ENCODE measurements around the gene NUMA1.

NUMA1 gene

DNA sequence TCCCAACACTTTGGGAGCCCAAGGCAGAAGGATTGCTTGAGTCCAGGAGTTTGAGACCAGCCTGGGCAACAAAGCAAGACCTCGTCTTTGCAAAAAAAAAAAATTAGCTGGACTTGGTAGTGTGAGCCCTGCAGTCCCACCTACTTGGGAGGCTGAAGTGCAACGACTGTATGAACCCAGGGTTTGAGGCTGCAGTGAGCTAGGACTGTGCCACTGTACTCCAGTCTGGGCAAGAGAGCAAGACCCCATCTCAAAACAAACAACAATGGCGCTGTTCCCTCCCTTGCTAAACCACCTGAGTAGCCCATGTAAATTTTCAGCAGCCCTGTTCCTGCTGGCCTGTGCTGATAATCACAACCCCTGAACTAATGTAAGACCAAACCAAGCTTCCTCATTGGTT is 19.7 kb upstream of the NUMA1 start:
- no peak for DNase-seq

DNA sequence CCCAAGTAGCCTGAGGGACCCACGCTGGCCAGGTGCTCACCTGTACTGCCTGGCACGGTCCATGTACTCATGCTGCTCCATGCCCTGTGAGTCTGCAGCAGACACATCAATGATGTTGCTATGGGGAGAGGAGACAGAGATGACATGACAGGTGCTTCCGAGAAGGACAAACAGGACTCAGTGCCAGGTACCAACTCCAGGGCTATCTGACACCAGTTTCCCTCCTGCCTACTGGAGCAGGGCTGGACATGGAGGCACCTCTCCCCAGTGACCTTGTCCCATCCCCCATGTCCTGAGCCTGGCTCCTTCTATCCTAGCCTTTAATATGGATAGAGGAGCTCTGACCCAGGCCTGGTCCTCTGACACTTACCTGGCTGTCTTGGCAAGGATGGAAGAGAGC is 18.4 kb upstream of the NUMA1 start:
- no peak for DNase-seq

DNA sequence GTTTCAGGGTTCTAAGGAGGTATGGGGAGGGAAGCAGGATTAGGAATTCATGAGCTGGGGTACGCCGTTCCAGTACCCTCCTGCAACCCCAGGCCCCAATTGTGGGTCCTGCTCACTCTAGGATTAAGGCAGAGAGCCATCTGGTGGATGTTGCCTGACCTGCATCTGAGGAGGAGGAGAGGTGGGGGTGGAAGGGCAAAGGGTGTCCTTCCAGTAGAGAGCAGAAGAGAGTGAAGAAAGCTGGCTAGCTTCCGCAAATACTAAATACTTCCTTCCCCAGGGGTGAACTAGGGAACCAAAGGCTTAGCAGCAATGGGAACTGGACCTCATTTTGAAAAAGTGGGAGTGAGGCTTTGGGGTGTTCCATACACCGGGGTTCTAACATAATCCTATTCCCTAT is 10.9 kb upstream of the NUMA1 start:
- peak; percentile 77 for DNase-seq

DNA sequence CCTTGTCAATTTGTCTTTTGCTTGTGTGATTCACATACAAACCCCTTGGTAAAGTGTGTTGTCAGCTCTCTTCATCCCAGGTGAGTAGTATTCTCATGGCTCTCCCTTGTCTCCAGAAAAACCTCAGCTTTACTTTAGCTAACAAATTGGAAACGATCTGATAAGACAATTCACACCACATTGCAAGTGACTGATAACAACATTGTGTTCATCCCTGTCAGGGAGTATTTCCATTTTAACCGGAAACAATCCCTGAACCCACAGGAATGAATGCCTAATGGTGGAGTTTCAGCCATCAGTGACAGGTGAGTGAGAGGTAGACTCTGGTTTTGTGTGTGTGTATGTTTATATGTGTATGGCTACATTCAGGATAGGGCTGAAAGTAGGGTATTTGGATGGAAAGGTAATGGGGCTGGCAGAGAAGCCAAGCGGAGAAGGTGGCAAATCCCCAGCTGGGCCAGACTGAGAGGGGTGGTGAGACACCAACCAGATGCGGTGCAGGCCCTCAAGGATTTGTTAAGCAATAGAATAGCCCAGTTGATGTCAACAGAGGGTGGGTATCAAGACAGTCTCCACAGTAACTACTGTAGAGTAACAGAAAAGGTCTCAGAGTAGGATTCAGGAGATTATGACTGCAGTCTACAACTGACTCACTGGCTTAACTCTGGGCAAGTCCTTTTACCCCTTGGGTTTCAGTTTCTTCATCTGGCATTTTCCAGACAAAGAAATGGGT is 7.9 kb upstream of the NUMA1 start:
- no peak for DNase-seq

DNA sequence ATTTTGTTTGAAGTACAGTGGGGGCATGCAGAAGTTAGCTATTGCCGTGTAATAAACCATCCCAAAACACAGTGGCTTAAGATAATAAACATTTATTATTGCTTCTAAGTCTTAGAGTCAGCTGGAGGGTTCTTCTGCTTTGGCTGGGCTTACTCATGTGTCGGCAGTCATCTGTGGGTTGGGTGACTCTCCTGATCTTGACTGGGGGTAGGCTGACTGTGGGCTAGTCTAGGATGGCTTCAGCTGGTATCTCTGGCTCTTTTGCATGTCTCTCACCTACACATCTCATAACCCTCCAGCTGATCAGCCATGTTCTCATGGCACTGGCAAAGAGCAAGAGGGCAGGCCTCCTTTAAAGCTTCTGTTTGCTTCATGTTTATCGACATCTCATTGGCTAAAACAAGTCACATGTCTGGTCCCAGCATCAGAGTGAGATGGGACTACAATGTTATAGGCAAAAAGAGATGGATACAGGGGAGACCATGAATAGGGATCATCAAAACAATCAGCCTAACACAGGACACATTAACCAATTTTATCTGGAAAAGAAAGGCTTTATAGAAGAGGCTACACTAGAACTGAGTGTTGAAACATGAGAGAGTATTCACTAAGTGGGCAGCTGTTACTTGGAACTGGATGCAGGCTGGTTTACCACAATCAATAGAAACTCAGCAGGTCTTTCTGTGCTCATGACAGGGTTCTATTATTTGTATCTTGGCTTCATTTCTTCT is 5.4 kb upstream of the NUMA1 start:
- DNase-seq, result no peak

DNA sequence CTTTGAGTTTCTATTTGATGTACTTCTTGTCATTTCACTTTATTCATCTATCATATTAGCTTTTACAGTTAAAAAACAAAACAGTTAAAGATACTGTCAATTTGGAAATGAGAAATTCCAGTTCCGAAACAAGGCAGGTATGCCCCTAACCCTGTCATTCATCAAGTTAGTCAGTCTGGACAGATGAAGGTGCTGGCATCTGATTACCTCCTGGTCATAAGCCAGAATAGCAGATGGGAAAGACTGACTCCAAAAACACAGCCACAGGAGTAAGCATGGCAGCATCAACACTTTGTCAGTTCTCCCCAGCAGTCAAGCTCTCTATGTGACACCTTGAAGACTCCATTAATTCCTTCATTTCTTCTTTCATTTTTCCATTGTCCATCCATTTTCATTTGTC is 4.6 kb upstream of the NUMA1 start:
- no peak for DNase-seq

DNA sequence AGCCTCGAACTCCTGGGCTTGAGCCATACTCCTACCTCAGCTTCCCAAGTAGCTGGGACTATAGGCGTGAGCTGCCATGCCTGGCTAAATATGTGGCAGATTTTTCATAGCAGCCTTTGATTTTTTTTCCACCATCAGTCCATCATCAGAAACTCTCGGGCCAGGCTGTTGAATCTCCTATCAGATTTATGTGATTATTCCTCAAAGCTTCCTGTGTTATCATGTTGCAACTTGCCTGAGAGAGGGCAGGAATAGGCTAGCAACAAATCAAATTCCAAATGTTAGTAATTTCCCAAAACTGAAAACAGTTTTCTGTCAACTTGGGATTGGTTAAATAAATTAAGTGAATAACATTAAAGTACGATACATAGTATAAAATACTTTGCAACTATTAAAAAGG is 3.7 kb upstream of the NUMA1 start:
- no peak for DNase-seq

DNA sequence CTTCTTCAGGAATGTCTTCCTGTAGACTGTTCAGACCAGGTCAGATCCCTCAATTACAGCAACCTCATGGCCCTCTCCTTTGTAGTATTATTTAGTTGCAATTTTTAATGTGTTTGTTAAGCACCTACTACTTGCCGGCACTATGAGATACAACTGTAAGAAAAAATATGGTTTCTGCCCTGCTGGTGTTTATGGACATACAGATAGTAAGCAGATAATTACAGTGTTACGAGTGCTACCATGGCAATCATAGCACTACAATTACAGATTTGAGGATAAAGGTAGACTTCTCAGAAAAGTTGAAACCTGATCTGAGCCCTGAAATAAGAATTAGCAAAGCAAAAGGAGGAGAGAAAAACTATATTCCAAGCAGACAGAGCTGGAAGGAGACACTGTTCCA is 3.1 kb upstream of the NUMA1 start:
- DNase-seq, result no peak

DNA sequence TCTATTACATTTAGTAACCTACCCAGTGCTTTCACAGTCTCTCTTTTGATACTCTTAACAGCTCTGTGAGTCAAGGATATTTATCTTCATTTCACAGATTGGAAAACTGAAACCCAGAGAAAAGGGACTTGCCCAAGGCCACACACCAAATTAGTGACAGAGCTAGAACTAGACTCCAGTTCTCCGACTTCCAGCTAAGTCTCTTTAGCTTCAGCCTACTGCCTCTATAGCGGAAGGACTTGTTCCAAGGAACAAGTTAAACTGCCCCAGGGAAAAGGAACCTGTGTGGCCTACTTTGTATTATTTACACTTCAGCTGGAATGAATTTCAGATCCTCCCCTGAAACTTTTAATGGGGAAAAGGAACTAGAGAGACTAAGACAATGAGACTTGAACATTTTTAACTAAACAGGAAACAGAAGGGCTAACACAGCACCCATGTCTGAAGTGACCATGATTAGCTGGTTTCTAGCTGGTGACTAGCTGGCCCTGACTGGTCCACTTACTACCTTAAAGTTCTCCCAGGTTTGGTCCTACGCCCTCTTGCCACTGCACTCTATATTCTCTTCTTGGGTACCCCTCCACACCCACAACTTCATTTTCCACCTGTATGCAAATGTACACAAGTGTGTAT is 1.6 kb upstream of the NUMA1 start:
- DNase-seq, result no peak

DNA sequence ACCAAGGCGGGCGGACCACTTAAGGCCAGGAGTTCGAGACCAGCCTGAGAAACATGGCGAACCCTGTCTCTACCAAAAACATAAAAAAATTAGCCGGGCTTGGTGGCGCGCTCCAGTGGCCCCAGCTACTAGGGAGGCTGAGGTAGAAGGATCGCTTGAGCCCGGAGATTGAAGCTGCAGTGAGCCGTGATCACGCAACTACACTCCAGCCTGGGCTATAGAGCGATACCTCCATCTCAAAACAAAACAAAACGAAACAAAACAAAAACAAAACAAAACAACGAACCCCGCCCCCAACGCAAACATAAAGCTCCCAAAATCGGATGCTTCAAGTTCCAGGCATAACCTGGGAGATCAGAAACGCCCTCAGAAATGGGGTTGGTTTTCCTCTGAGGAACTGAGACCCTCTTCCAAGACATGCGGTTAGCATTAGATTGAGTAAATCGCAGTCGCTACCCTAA is 872 bp upstream of the NUMA1 start:
- no peak for DNase-seq

DNA sequence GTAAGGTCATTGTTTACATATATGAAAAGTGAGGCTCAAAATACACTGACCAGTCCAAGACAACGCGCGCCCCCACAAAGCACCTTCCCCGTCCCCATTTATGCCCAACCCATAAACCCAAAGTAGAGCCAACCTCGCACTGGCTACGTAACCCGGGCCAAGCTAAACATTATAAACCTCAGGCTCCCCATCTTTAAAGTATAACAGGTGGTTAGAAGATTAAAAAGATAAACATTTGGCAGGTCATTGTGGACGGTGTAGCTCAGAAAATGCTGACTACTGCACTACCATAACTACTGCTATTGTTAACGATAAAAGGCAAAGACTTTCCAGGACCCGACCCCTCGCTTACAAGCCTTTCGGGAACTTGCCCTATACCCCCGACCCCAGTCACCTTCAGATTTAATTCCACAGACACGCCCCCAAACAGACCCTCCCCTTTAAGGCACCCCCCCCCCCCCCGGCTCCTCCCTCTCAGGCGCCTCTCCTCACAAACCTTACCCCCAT is 470 bp downstream of the NUMA1 start:
- no peak for DNase-seq

DNA sequence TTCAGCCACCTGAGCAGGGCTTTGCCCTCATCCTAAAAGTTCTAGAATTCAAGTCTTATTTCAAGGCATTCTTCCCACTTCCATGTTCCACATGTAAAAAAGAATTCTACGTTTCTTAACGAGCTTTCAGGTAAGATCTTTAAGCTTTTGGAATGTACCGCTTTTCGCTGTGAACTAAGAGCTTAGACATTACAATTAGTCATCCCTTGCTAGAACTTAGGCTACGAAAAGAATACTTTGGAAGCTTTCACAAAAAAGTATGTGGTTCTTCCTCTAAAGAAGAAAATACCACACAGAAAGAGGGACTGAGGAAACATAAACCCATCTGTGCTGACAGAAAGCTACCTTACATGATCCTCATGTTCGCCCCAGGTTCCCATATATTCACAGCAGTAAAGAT is 1.9 kb downstream of the NUMA1 start:
- no peak for DNase-seq

DNA sequence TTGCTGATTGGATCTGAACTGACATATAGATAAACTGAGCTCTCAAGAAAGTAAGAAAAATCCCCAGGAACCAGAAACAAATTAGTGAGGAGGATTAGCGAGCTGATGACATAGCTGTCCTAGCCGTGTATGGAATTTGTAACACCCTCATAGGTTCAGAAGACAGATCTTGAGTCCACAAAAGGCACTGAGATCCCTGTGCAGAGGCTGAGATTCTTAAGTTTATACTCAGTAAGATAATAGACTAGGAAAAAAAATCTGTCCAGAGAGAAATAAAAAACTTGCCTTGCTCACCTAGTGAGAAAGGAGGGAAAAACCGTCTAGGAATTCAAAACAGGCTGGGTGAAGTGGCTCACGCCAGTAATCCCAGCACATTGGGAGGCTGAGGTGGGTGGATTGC is 4.6 kb downstream of the NUMA1 start:
- no peak for DNase-seq

DNA sequence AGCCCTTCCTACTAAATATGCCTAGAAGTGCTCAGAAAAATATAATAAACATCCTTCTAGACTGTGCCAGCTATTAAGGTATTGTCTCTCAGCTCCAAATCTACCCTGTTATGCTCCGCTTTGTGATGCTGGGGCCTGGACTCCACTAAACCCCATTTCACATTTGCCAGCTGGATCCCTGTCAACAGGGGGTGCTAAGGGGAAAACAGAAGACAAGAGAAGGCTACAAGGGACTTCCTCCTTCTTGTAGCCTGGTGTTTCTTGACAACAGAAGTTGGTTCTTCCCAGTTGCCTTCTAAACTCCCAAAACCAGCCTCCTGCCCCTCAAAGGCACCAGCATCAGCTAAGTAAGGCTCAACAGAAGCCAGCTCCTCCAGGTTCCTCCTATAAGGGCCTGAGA is 5.2 kb downstream of the NUMA1 start:
- peak; percentile 14 for DNase-seq

DNA sequence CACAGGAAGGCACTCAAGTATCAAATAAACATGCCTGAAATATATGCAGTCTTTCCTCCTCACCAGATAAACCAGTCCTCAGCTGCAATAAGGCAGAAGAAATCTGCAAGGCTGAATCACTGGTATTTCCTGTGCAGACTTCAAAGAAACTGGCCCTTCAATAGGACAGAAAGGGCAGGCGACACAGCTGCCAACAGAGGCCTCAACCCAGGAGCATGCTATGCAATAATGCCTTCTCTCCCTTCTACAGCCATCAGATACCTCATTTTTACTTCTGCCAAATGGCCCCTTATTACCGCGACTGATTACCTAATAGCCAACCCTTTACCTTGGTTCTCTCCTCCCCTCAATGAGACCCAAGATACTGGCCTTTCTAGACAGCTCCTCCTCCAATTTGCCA is 8.0 kb downstream of the NUMA1 start:
- DNase-seq, result peak; percentile 30

DNA sequence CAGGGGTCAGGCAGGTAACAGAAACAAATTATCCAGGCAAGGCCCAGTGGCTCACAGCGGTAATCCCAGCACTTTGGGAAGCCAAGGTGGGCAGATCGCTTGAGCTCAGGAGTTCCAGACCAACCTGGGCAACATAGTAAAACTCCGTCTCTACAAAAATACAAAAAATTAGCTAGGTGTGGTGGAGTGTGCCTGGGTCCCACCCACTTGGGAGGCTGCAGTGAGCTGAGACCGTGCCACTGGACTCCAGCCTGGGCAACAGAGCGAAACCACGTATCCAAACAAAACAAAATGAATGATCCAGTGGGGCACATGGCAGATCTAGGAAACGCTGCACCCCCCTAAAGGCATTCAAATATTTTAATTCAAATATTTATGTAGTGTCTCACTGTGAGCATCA is 9.9 kb downstream of the NUMA1 start:
- DNase-seq, result no peak

DNA sequence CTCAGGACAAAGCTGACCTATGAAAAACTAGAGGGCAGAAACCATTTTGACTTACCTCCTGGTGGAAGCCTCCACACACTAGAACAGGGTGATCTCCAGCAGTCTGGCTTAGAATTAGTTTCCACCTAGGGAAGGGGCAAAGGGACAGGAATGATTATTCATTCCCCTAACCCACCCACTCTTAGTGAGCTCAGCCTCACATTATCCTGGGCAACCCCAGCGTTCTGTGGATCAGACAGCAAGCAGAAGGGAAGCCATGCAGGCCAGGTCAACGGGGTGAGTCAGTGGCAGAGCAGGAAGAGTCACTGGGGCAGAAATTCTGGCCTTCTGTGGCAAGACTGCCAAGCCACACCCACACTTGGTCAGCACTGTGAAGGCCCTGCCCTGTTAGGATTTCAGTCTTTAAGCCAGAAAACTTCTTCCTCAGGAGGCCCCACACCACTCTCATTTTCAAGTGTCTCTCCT is 10.5 kb downstream of the NUMA1 start:
- no peak for DNase-seq

DNA sequence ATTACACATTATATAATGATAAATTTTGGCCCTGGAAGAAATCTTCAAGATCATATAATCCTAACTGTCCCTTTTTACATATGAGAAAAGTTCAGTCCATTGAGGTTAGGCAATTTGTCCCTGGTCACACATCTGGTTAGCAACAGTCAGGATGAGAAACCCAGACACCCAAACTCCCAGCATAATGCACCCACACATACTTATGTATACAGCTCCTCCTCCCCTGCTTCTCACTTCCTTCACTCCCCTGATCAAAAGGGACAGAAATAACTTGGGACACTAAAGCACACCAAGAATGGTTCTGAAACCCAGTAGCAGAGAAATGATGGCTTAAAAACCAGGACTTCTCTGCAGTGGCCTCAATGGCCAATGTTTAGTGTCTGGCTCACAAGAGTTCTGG is 11.1 kb downstream of the NUMA1 start:
- DNase-seq, result no peak

DNA sequence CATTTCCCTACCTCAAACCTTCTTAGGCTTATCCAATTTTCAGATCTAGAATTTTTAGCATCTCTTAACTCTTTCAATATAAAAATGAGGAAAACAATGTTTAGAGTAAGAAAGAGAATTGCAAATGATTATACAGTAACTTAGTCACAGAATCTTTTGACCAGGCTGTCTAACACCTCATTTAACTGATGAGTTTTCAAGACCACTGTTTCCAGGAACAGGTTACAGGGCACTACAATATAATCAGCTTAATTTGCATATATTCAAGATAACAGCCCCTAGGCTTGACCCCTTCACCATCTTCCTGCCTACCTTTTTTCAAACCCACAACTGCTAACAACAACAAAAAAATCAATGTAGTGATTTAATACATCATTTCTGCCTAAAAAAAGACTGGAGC is 12.7 kb downstream of the NUMA1 start:
- DNase-seq, result no peak

DNA sequence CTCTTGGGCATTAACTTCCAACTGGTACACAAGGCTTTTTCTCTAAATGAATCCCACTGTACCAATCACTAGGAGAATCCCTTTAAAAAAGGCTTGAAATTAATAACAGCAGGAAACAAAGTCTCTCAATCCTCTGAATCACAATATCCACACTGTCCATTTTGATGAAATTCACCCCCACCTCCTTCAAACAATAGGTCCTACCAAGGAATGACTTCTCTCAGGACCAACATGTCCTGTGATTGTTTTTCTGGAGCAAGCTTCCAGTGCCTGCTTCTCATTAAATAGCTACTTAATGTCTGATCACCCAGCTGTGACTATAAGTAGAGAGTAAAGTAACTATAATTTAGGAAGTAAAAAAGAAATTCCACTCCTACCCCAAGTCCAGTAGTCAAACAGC is 13.1 kb downstream of the NUMA1 start:
- DNase-seq, result no peak

DNA sequence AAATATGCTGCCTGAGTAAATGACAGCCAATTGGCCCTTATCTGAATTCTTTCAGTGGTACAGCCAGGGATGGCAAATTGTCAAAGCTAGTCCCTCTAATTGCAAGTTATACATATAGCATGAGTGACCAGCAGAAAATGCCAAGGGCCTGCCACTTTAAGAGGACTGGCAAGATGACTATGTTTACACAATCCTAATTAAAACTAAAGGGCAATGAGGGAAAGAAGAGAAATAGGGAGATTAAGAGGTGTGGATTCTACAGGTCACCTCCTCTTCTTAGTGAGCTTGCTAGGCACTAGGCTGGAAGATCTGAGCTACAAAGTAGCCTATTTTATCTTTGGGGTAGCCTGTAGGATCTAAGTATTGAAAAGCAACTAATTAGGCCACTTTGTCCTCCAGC is 13.5 kb downstream of the NUMA1 start:
- no peak for DNase-seq

DNA sequence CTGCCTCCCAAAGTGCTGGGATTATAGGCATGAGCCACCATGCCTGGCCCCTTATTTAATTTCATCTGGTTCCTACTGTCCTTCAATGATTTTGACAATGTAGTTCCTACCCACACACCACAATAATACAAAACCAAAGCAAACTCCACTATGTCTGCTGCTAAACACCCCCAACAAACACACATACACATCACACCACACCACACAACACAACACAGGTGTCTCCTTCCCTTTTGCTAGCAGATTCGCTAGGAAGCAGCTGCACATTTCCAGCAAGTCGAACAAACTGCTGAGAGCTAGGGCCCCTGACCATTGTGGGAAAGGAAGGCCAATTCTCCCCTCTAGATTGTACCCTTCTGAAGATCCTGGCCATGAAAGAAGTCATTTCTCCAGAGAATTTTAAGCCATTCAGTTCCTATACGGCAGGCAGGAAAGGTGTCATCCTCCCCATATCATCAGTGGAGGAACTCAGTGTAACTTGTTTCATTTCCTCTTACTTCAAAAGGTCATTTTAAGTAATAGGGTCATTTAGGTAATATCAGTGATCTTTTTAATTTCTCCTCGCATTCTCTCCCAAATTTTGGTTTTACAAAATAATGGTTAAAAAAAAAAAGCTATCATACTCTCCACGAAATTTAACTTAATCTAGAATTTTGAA is 18.5 kb downstream of the NUMA1 start:
- no peak for DNase-seq

DNA sequence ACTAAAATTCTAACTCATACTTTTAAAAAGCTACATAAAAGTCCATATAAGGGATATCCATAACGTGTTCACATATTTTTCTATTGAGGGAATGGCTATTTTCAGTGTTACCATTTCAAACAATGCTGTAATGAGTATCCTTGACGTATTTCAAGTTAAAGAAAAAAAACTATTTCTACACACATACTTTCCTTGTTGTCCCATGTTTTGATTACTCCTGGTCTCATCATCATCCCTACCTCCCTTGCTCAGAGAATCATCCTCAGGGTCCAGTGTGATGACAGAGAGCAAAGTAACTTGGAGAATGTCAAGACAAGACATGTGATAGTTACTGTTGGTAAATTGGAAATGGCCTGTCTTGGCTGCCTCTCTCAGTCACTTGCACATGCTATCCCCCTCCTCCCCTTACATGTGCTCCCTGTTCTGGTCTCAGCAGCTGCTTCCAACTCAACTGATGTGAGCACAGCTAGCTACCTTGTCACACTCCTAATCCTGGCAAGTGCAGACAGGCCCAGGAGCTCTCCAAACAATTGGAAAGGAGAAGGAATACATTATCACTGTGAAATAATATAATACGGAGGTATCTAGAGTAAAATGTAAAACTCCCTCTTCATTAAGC is 21.8 kb downstream of the NUMA1 start:
- DNase-seq, result no peak
